ENCODE data around the gene MGLL. TPM values are rescaled to one million over a fixed set of nuclear protein-coding genes. Genes with fewer than 3 reads are reported as not detected.
A peak's percentile ranks its signal among the peaks of the same experiment; 100 is the strongest.

The MGLL gene
- total RNA-seq, 1 donor, result 18.1 TPM

DNA sequence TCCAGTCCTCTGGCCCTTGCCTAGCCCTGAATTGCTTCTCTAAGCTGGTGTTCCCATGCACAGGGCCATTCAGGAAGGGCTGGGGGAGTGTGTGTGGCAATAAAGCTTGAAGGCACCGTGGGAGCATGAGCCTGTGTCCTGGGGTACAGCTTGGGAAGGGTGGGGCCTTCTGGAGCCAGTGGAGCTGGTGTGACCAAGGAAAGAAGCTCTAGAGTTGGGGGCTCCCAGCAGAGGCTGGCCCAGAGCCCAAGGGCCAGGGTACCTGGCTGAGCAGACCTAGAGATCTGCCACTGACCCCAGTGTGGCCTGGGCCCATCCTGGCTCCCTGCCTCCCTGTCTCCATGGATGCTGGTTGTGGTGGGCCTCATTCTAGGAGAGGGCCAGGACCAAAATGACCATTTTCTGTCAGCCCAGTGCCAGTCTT is 141.5 kb downstream of the MGLL start:
- H4K20me1 ChIP-seq (ENCODE audit: insufficient read depth, low read length), result no peaks in the 10 kb centered on the region
- H3K27ac ChIP-seq (ENCODE audit: low read depth, low read length), result no peak overlapping the region
- no peak overlapping the region for H3K4me3 ChIP-seq (ENCODE audit: insufficient read depth, low read length)
- no peaks in the 10 kb centered on the region for H3K27me3 ChIP-seq (ENCODE audit: insufficient read depth, low read length)
- no peak overlapping the region for H3K4me2 ChIP-seq (ENCODE audit: insufficient read depth, low read length)
- H3K36me3 ChIP-seq (ENCODE audit: insufficient read depth, low read length), result peaks cover 4% of the 10 kb centered on the region
- peak; percentile 5 for DNase-seq (ENCODE audit: insufficient read length, low spot score, missing footprints)
- H2AFZ ChIP-seq (ENCODE audit: low read length), result no peak overlapping the region
- H3K9me3 ChIP-seq (ENCODE audit: low read depth, low read length), result no peaks in the 10 kb centered on the region
- no peaks in the 10 kb centered on the region for H3K4me1 ChIP-seq (ENCODE audit: insufficient read depth, low read length)
- TF ChIP-seq, protein P1, sequence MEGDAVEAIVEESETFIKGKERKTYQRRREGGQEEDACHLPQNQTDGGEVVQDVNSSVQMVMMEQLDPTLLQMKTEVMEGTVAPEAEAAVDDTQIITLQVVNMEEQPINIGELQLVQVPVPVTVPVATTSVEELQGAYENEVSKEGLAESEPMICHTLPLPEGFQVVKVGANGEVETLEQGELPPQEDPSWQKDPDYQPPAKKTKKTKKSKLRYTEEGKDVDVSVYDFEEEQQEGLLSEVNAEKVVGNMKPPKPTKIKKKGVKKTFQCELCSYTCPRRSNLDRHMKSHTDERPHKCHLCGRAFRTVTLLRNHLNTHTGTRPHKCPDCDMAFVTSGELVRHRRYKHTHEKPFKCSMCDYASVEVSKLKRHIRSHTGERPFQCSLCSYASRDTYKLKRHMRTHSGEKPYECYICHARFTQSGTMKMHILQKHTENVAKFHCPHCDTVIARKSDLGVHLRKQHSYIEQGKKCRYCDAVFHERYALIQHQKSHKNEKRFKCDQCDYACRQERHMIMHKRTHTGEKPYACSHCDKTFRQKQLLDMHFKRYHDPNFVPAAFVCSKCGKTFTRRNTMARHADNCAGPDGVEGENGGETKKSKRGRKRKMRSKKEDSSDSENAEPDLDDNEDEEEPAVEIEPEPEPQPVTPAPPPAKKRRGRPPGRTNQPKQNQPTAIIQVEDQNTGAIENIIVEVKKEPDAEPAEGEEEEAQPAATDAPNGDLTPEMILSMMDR (IDR thresholded peaks at IDR 0.05; ENCODE audit: extremely low read depth, low read depth, low read length), result no peak
- no peaks in the 10 kb centered on the region for H3K79me2 ChIP-seq (ENCODE audit: insufficient read depth, low read length)

DNA sequence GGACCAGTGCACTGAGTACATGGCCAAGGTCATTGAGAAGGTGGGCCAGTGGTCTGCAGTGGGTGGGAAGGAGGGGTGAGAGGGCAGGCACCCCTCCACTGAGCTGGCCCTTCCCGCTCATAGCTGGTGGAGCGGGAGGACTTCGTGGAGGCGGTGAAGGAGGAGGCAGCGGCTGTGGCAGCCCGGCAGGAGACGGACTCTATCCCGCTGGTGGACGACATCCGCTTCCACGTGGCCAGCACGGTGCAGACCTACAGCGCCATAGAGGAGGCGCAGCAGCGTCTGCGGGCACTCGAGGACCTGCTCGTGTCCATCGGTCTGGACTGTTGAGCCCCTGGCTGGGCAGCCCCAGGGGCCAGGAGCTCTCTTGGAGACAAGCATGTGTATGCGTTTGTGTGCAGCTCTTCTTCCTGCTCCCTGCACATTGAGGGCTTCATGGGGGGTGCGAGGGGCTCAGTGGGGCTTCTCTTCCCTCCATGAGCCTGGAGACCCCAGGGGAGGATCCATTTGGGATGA is 142.1 kb downstream of the MGLL start:
- peak; percentile 44 for DNase-seq (ENCODE audit: insufficient read length, low spot score, missing footprints)
- no peaks in the 10 kb centered on the region for H4K20me1 ChIP-seq (ENCODE audit: insufficient read depth, low read length)
- H3K79me2 ChIP-seq (ENCODE audit: insufficient read depth, low read length), result no peaks in the 10 kb centered on the region
- no peaks in the 10 kb centered on the region for H3K9me3 ChIP-seq (ENCODE audit: low read depth, low read length)
- no peaks in the 10 kb centered on the region for H3K27me3 ChIP-seq (ENCODE audit: insufficient read depth, low read length)
- no peak overlapping the region for H3K4me3 ChIP-seq (ENCODE audit: insufficient read depth, low read length)
- H3K27ac ChIP-seq (ENCODE audit: low read depth, low read length), result no peak overlapping the region
- no peak overlapping the region for H3K4me2 ChIP-seq (ENCODE audit: insufficient read depth, low read length)
- TF ChIP-seq, protein P1 (IDR thresholded peaks at IDR 0.05; ENCODE audit: extremely low read depth, low read depth, low read length), result no peak
- H3K36me3 ChIP-seq (ENCODE audit: insufficient read depth, low read length), result peaks cover 4% of the 10 kb centered on the region
- H2AFZ ChIP-seq (ENCODE audit: low read length), result no peak overlapping the region
- H3K4me1 ChIP-seq (ENCODE audit: insufficient read depth, low read length), result no peaks in the 10 kb centered on the region

DNA sequence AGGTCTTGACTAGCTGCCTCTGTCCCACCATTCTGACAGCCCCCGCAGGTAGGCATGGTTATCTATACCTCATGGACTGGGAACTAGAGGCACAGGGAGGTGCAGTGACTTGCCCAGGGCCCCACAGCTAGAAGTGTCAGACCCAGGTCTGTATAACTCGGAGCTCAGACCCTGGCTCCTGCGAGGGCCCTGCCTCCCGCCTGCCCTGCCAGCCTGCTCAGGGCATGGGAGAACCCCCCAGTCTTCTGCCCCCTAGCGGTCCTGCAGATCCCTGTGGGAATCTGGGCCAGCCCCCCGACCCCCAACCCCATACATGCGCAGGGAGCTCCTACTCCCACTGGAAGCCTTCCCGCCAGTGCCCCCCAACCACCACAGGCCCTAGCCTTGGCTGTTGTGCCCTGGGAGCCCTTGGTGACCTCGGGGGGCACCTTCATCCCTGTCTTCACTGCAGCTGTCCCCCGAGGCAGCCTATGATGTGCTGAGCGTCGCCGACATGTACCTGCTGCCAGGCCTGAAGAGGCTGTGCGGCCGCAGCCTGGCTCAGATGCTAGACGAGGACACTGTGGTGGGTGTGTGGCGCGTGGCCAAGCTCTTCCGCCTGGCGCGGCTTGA is 142.7 kb downstream of the MGLL start:
- DNase-seq (ENCODE audit: insufficient read length, low spot score, missing footprints), result no peak
- no peak overlapping the region for H3K27ac ChIP-seq (ENCODE audit: low read depth, low read length)
- H3K27me3 ChIP-seq (ENCODE audit: insufficient read depth, low read length), result no peaks in the 10 kb centered on the region
- no peaks in the 10 kb centered on the region for H3K79me2 ChIP-seq (ENCODE audit: insufficient read depth, low read length)
- no peak overlapping the region for H3K4me3 ChIP-seq (ENCODE audit: insufficient read depth, low read length)
- H2AFZ ChIP-seq (ENCODE audit: low read length), result no peak overlapping the region
- peaks cover 4% of the 10 kb centered on the region for H3K36me3 ChIP-seq (ENCODE audit: insufficient read depth, low read length)
- H3K4me2 ChIP-seq (ENCODE audit: insufficient read depth, low read length), result no peak overlapping the region
- TF ChIP-seq, protein P1 (IDR thresholded peaks at IDR 0.05; ENCODE audit: extremely low read depth, low read depth, low read length), result no peak
- H3K4me1 ChIP-seq (ENCODE audit: insufficient read depth, low read length), result no peaks in the 10 kb centered on the region
- H3K9me3 ChIP-seq (ENCODE audit: low read depth, low read length), result no peaks in the 10 kb centered on the region
- H4K20me1 ChIP-seq (ENCODE audit: insufficient read depth, low read length), result no peaks in the 10 kb centered on the region

DNA sequence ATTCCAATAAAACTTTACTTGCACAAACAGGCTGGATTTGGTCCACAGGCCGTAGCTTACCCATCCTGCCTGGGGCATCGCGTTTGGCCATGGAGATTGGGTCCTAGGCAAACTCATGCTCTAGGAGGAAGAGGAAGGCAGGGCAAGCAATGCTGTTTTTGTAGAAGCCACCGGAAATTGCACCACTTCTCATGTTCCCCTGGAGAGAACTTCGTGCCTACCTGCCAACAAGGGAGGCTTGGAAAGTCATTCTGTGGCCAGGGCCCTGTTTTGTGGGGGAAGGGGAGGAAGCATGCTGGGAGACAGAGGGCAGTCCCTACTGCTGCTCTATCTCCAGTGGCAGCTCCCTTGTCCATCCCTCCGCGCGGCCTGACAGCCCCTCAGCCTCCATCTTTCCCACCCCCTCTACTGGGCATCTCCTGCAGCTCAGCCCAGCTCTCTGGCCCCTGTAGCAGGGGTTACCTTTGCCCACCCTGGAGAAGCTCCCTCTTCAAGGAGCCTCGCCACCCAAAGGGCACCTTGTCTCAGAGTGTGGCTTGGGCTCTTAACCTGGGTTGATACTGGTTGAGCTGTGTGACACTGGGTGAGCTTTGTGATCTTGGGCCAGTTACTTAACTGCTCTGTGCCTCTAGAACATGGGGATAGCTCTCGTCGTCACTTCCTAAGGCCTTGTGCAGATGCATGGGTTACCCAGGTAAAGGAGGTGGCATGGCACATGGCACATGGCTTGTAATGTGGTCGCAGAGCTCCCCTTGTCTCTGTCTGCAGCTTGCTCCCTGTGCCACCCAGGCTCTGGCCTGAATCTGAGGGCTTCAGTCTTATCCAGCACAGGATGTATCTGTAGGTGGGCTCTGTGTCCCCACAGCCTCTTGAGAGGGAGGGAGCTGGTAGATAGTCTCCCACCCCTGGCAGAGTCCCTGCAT is 143.4 kb downstream of the MGLL start:
- Histone ChIP-seq H3K36me3 (ENCODE audit: insufficient read depth, low read length) (peaks cover 4% of the 10 kb centered on the region), H2AFZ (ENCODE audit: low read length) (no peak overlapping the region), H3K27ac (ENCODE audit: low read depth, low read length) (no peak overlapping the region), H3K9me3 (ENCODE audit: low read depth, low read length) (no peaks in the 10 kb centered on the region), H3K4me3 (ENCODE audit: insufficient read depth, low read length) (no peak overlapping the region), H3K27me3 (ENCODE audit: insufficient read depth, low read length) (no peaks in the 10 kb centered on the region), H3K4me1 (ENCODE audit: insufficient read depth, low read length) (no peaks in the 10 kb centered on the region), H4K20me1 (ENCODE audit: insufficient read depth, low read length) (no peaks in the 10 kb centered on the region), H3K79me2 (ENCODE audit: insufficient read depth, low read length) (no peaks in the 10 kb centered on the region), H3K4me2 (ENCODE audit: insufficient read depth, low read length) (no peak overlapping the region)
- TF ChIP-seq, protein P1 (IDR thresholded peaks at IDR 0.05; ENCODE audit: extremely low read depth, low read depth, low read length), result no peak
- DNase-seq (ENCODE audit: insufficient read length, low spot score, missing footprints), result peak; percentile 68
